ENCODE measurements around the gene CPNE7. TPM values are rescaled to one million over a fixed set of nuclear protein-coding genes. Genes with fewer than 3 reads are reported as not detected.

CPNE7 gene
- total and polyA plus RNA-seq, 2 donors (not counting 1 experiment from before 2014, with no cell fraction given): 0.51 to 0.76 TPM

DNA sequence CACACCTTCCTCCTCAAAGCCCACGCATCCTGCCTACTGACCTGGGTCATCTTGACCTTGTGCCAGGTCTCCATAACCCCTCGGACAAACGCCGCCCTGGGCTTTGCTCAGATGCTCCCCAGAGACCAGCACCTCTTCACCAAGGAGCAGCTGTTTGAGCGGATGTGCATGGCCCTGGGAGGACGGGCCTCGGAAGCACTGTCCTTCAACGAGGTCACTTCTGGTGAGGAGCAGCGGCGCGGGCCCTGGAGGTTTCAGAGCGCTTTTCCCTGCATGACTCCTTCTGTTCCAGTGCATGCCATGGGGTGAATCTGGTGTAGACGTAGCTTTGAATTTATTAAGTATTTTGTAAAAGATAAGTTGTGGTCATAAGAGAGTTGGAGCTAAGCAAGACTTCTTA, 22.6 kb upstream of the CPNE7 start:
- TF ChIP-seq EZH2 (IDR thresholded peaks at IDR 0.05; ENCODE audit: borderline replicate concordance, insufficient read depth, low read depth, low read length, poor library complexity, severe bottlenecking): no peak
- TF ChIP-seq, protein P1, sequence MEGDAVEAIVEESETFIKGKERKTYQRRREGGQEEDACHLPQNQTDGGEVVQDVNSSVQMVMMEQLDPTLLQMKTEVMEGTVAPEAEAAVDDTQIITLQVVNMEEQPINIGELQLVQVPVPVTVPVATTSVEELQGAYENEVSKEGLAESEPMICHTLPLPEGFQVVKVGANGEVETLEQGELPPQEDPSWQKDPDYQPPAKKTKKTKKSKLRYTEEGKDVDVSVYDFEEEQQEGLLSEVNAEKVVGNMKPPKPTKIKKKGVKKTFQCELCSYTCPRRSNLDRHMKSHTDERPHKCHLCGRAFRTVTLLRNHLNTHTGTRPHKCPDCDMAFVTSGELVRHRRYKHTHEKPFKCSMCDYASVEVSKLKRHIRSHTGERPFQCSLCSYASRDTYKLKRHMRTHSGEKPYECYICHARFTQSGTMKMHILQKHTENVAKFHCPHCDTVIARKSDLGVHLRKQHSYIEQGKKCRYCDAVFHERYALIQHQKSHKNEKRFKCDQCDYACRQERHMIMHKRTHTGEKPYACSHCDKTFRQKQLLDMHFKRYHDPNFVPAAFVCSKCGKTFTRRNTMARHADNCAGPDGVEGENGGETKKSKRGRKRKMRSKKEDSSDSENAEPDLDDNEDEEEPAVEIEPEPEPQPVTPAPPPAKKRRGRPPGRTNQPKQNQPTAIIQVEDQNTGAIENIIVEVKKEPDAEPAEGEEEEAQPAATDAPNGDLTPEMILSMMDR (IDR thresholded peaks at IDR 0.05): no peak
- Histone ChIP-seq H2AFZ (ENCODE audit: insufficient read depth, low read depth, low read length, poor library complexity, severe bottlenecking) (no peak overlapping the region), H3K9ac (ENCODE audit: low read length) (no peak overlapping the region), H3K27ac (ENCODE audit: low read length in 2 of 2) (no peak overlapping the region), H3K27me3 (replicated peaks in 1 of 4; ENCODE audit: control extremely low read depth in 1 of 4, control insufficient read depth in 3 of 4, insufficient read depth in 4 of 4, low read length in 3 of 4) (no peaks in the 10 kb centered on the region), H3K4me1 (ENCODE audit: control insufficient read depth in 2 of 2, insufficient read depth in 2 of 2, low read length in 2 of 2) (peaks cover 0 to 3% of the 10 kb centered on the region in 2 donors), H3K4me3 (ENCODE audit: control extremely low read depth in 1 of 5, extremely low read depth in 1 of 5, insufficient read depth in 1 of 5, low read depth in 2 of 5, low read length in 4 of 5) (no peak overlapping the region), H3K36me3 (replicated peaks in 1 of 2; ENCODE audit: control extremely low read depth in 1 of 2, control insufficient read depth in 1 of 2, extremely low read depth in 1 of 2, insufficient read depth in 2 of 2, low read length in 1 of 2) (peaks cover 5 to 44% of the 10 kb centered on the region in 2 experiments), H3K79me2 (ENCODE audit: control insufficient read depth, insufficient read depth, low read length) (peaks cover 7% of the 10 kb centered on the region), H3K9me3 (ENCODE audit: control extremely low read depth in 1 of 3, control insufficient read depth in 2 of 3, insufficient read depth in 1 of 3, low read length in 2 of 3) (no peaks in the 10 kb centered on the region), H4K20me1 (ENCODE audit: control insufficient read depth, insufficient read depth, low read length, poor library complexity, severe bottlenecking) (no peaks in the 10 kb centered on the region), H3K4me2 (replicated peaks; ENCODE audit: low read depth, low read length, poor library complexity, severe bottlenecking) (no peak overlapping the region)
- intact Hi-C loops (cut with micrococcal nuclease): no loop called here
- CTCF ChIA-PET: no interaction called here
- H3K9me3 Mint-ChIP-seq (ENCODE audit: insufficient read depth): no peaks in the 10 kb centered on the region
- H3K27ac Mint-ChIP-seq: no peak overlapping the region
- DNase-seq (no peak), ATAC-seq (ENCODE audit: low read depth) (no peak)
- H3K4me1 Mint-ChIP-seq: peaks cover 4% of the 10 kb centered on the region
- H3K27me3 Mint-ChIP-seq: no peaks in the 10 kb centered on the region
- WGBS (ENCODE audit: insufficient coverage): 96% methylated on average over 10 of the region's 13 CpGs
- POLR2A ChIA-PET: interaction anchor here (0.6 kb wide), 1 partner anchor 9 kb away, joined by 4 read pairs; no protein-coding TSS in a partner anchor
- H3K4me3 Mint-ChIP-seq: no peak overlapping the region

DNA sequence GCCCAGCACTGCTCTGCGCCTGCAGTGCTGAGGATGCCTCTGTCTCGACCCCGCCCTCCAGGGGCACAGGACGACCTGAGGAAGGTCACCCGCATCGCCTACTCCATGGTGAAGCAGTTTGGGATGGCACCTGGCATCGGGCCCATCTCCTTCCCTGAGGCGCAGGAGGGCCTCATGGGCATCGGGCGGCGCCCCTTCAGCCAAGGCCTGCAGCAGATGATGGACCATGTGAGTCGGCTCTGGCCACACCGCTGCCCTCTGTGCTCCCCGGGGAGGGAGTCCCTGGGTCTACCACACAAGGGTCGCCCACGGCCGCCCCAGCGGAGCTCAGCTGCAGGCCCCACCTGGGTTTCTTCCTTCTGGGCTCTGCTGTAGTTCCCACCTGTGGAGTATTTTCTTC, 21.8 kb upstream of the CPNE7 start:
- intact Hi-C loops (cut with micrococcal nuclease): no loop called here
- peaks cover under 1 to 36% of the 10 kb centered on the region in 2 experiments for H3K36me3 ChIP-seq (replicated peaks in 1 of 2; ENCODE audit: control extremely low read depth in 1 of 2, control insufficient read depth in 1 of 2, extremely low read depth in 1 of 2, insufficient read depth in 2 of 2, low read length in 1 of 2)
- H2AFZ ChIP-seq (ENCODE audit: insufficient read depth, low read depth, low read length, poor library complexity, severe bottlenecking): no peak overlapping the region
- DNase-seq: no peak
- Mint-ChIP-seq H3K4me3 (no peak overlapping the region), H3K27ac (no peak overlapping the region), H3K4me1 (peaks cover 4% of the 10 kb centered on the region), H3K9me3 (ENCODE audit: insufficient read depth) (no peaks in the 10 kb centered on the region), H3K27me3 (no peaks in the 10 kb centered on the region)
- POLR2A ChIA-PET: interaction anchor here (0.6 kb wide), 1 partner anchor 74 kb away, joined by 9 read pairs; no protein-coding TSS in a partner anchor
- H3K27ac ChIP-seq (ENCODE audit: low read length in 2 of 2): no peak overlapping the region
- no peak for ATAC-seq (ENCODE audit: low read depth)
- peaks cover 10% of the 10 kb centered on the region for H3K79me2 ChIP-seq (ENCODE audit: control insufficient read depth, insufficient read depth, low read length)
- H3K4me2 ChIP-seq (replicated peaks; ENCODE audit: low read depth, low read length, poor library complexity, severe bottlenecking): no peak overlapping the region
- no peaks in the 10 kb centered on the region for H4K20me1 ChIP-seq (ENCODE audit: control insufficient read depth, insufficient read depth, low read length, poor library complexity, severe bottlenecking)
- H3K4me3 ChIP-seq (ENCODE audit: control extremely low read depth in 1 of 5, extremely low read depth in 1 of 5, insufficient read depth in 1 of 5, low read depth in 2 of 5, low read length in 4 of 5): no peak overlapping the region
- no peak overlapping the region for H3K9ac ChIP-seq (ENCODE audit: low read length)
- H3K27me3 ChIP-seq (replicated peaks in 1 of 4; ENCODE audit: control extremely low read depth in 1 of 4, control insufficient read depth in 3 of 4, insufficient read depth in 4 of 4, low read length in 3 of 4): no peaks in the 10 kb centered on the region
- TF ChIP-seq, protein P1 (IDR thresholded peaks at IDR 0.05): no peak
- TF ChIP-seq EZH2 (IDR thresholded peaks at IDR 0.05; ENCODE audit: borderline replicate concordance, insufficient read depth, low read depth, low read length, poor library complexity, severe bottlenecking): no peak
- CTCF ChIA-PET: no interaction called here
- H3K4me1 ChIP-seq (ENCODE audit: control insufficient read depth in 2 of 2, insufficient read depth in 2 of 2, low read length in 2 of 2): peaks cover 0 to 3% of the 10 kb centered on the region in 2 donors
- 94% methylated on average over 18 of the region's 18 CpGs for WGBS (ENCODE audit: insufficient coverage)
- no peaks in the 10 kb centered on the region for H3K9me3 ChIP-seq (ENCODE audit: control extremely low read depth in 1 of 3, control insufficient read depth in 2 of 3, insufficient read depth in 1 of 3, low read length in 2 of 3)

Measured in B cell (primary cell).